ENCODE data around the gene PIK3R3.

GRCh38 chr1:46152016-46152415 is 19.6 kb upstream of the PIK3R3 start:
- TF ChIP-seq EZH2 (IDR thresholded peaks at IDR 0.05; ENCODE audit: insufficient read depth, poor library complexity, severe bottlenecking) (no peak), EZH2phosphoT487 (IDR thresholded peaks at IDR 0.05; ENCODE audit: insufficient read depth, low read depth) (no peak)

All from GM23248 (cell line).